Heart left ventricle (tissue), 13 donors: ENCODE results near the gene ITGAX.

Experiments used
- CTCF ChIP-seq, 12 donors: fragments of 200-600 bp; sonication (generic) in 4 of 12; IDR thresholded peaks; one replicate each; pipeline versions ENCODE4 v1.5.0 to v1.8.0; 2018 to 2022; ENCODE audit warnings: antibody characterized with exemption in 12 of 12, mild to moderate bottlenecking in 5 of 12
- POLR2A ChIP-seq, 2 donors: fragments of 450-650 bp; IDR thresholded peaks; one replicate each; pipeline ENCODE4 v1.6.1; 2017; ENCODE audit warnings: antibody characterized with exemption in 2 of 2, mild to moderate bottlenecking in 2 of 2, moderate library complexity in 2 of 2
- donor health status: ischemic (EF 13 %, LVEDD 7.1; RV severe dilation, severe dysfunction).
- donor health status: DM: no; HTN: yes; CAD: no.
- donor health status: DM: no; HTN: no; CAD: no.
- donor health status: ischemic (EF 25% LVEDD 6.9; RV normal size, moderate dysfunction).
- donor health status: ischemic (EF 25% LVEDD 5.7; RV mildly dilated, moderate dysfunction).
- donor health status: ischemic (EF 35%, LVEDD 5.7; RV mildly dilated, moderate dysfunction).
- donor health status: nonischemic (EF 11% LVEDD 7.7; RV severe dilation, severe dysfunction).
- donor health status: DM: yes; HTN: yes; CAD: no.
- donor health status: PGD.
- donor health status: ischemic (EF 29% LVEDD 5.4; RV normal size, mild dysfunction).
- donor health status: nonischemic (EF 23%, LVEDD 6.1; RV moderate dilation, normal function).

DNA sequence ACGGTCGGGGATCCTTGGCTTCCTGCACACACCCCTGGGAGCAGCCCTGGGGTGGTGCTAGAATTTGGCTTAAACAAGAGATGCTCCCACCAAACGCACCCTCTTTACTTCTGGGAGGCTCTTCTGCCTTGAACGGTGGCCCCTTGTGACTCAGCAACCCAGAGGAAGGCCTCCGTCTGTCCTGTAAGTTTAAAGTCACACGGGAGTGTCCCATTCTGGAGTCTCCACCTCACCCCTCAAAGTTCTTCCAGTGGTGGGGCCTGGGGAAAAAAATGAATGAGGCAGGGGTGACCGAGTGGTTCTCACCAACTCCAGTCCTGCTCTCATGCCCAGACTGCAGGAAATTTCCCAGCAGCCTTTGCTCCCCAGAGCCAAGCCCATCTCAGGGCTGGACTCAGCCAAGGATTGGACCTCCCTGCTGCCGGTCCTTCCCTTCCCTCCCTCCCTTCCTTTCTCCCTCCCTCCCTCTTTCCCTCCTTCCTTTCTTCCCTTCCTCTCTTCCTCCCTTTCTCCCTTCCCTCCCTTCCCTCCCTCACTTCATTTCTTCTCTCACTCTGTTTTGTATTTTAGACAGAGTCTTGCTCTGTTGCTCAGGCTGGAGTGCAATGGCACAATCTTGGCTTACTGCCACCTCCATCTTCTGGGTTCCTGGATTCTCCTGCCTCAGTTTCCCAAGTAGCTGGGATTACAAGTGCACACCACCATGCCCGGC, 49.5 kb downstream of the ITGAX start:
- no peak for TF ChIP-seq POLR2A (IDR thresholded peaks at IDR 0.05)
- TF ChIP-seq CTCF (IDR thresholded peaks at IDR 0.05): no peak
